T1000 (cell line): ENCODE measurements around the gene TFR2.
A peak's percentile ranks its signal among the peaks of the same experiment; 100 is the strongest.

Source experiments
- DNase-seq: peaks from one replicate; lab custom pipeline; 2025; ENCODE audit warnings: mixed read lengths; lab: John Stamatoyannopoulos, UW

TFR2 gene

DNA sequence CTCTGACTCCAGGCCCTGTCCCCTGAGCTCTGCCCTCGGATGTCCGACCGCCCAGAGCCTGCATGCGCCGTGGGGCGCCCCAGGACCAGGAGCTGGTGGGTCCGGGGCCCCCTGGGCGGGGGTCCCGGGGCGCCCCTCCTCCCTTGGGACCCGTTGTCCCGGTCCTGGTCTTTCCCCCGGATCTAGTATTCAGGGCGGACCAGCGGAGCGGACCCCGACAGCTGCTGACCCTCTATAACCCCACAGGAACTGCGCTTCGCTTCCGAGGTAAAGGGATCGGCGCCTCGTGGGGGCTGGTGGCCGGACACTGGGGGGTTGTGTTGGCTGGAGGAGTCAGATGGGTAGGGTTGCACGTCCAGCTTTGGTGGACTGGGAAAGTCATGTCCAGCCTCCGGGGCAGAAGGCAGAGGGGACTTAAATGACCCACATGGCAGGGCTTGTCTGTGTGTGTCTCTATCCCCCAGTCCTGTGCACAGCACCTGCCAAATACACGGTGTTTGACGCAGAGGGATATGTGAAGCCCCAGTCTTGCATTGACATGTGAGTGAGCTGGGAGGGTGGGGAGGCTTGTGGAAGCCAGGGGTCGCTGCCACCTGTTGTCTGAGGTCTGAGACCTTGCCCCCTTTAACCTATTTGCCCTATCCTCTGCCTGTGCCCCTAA is 28.5 kb downstream of the TFR2 start:
- no peak for DNase-seq

DNA sequence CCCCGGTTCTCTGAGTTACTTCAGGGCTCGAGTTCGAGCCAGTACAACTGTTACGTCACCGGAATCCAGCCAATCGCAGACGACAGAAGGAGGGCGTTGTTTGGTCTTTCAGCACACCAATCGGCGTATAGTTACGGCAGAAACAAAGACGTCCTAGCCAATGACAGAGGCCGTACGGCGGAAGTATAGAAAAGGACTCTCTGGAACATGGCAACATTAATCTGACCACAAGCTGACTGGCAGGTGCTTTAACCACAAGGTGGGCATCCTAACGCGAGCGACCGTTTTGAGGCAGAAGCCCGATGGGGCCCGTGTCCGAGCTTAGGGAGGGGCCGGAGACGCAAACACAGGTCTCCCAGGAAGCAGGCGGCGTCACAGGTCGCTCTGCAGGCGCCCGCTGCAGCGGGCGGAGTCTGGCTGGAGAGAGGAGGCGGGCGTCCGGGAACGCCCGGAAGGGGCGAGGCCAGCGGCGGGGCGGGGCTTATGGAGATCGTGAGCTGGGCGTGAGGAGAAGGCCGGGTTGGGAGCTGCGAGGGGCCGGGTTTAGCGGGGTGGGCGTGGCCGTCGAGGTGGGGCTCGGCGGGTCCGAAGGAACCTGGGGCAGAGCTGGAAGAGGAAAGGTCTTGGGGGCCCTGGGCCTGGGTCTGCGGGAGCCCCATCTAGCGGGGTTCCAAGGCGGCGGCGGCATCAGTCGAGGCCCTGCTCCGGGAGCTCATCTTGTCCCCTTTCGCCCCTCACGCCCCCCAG is 29.2 kb downstream of the TFR2 start, which contains the start of gene MOSPD3:
TSS of gene MOSPD3 (plus strand) at position 558 of the 747 bp plus-strand sequence. CDS start 252 bp downstream, outside the sequence.
- peak; percentile 89 for DNase-seq

DNA sequence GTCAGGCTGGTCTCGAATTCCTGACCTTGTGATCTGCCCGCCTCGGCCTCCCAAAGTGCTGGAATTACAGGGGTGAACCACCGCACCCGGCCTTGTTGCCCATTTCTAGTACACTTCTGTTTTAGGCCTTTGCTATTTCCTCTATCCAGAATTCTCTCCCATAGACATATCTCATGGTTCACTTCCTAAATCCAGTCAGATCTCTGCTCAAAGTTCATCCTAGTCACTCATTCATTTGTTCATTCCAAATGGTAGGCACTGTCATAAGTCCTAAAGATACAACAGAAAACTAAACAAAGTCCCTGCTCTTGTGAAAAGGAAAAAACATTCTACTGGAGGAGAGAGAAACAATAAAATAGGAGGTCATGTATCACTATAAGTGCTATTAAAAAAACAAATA is 31.4 kb downstream of the TFR2 start:
- no peak for DNase-seq

DNA sequence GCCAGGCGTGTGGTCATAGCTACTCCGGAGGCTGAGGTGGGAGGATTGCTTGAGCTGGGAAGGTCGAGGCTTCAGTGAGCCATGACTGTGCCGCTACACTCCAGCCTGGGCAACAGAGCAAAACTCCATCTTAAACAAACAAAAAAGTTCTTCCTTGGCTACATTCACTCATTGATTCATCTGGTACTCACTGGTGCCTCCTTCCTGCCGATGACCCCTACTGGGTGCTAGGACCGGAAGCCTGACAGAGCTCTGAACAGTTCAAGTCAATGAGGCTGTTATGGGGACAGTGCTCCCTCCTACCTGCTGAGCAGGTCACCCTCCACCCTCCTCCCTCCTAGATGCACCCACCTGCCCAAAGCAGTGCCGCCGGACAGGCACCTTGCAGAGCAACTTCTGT is 34.2 kb downstream of the TFR2 start:
- DNase-seq, result no peak

DNA sequence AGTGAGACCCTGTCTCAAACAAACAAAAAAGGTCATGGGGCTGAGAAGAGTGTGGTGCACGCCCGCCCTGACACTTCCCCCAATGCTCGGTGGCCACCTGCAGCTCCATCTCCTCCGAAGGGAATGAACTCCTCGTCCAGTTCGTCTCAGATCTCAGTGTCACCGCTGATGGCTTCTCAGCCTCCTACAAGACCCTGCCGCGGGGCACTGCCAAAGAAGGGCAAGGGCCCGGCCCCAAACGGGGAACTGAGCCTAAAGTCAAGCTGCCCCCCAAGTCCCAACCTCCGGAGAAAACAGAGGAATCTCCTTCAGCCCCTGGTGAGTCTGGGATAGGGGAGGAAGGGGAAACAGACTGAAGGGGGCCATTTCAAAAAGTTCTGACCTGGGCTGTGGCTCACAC is 35.0 kb downstream of the TFR2 start:
- no peak for DNase-seq

DNA sequence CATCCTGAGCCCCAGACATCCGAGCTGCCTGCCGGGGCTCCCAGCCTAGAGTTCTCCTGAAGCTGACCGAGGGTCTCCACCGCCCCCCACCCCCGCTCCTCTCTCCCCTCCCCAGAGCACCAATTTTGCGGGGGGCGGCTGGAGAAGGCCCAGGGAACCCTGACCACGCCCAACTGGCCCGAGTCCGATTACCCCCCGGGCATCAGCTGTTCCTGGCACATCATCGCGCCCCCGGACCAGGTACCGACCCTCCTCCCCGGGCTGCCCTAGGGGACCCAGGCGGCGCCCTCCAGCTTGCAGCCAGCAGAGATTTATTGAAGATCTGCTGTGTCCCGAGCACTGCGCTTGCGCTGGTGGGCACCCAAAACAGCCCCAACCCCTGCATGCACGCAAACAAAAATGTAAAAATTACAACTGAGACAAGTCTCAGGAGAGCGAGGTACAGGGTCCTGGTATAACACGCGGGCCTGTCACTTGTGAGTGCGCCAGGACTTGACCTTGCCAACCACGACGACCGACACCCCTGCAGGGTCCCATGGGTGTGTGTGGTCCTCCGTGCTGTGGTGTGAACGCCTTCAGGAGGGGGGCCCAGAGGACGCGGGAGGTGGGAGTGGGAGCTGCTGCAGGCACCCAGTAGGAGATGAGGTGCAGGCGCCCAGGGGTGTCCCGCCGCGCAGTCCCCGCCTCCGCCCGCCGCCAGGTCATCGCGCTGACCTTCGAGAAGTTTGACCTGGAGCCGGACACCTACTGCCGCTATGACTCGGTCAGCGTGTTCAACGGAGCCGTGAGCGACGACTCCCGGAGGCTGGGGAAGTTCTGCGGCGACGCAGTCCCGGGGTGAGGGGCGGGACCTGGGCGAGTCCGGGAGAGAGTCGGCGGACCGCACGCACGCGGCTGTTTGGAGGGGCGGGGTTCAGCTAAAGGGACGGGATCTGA is 36.1 kb downstream of the TFR2 start:
- DNase-seq, result no peak

DNA sequence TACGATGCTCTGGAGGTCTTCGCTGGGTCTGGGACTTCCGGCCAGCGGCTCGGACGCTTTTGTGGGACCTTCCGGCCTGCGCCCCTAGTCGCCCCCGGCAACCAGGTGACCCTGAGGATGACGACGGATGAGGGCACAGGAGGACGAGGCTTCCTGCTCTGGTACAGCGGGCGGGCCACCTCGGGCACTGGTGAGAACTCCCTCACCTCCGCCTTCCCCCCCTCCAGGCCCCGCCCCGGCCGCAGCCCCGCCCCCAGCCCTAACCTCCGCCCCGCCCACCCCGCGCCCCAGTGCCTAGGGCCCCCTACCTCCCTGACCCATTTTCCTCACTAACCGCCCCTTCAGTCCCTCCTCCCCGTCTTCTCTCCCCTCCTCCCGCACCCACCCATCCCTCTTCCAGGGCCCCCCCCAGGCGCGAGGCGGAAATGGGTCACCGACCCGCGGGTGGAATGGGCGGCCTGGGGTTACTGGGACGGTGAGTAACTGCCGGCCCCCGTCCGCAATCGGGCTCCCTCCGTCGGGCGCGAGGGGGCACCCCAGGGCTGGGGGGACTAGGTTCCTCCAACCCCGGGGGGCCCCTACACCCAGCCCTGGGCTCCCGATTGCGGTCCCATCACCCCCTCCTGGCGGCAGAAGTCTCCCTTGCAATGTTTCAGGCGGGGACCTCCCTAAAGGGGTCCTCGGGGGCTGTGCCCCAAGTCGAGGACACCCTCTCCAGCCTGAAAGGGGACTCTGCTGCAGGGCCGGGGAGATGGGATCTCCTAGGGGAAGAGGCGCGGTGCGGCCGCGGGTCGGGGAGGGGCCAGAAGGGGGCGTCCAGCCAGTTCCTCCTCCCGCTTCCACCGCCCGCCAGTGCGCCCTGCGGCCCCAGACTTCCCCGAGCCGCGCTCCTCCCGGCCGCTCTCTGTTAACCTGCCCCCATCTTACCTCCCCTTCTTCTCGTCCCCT is 37.0 kb downstream of the TFR2 start:
- no peak for DNase-seq

DNA sequence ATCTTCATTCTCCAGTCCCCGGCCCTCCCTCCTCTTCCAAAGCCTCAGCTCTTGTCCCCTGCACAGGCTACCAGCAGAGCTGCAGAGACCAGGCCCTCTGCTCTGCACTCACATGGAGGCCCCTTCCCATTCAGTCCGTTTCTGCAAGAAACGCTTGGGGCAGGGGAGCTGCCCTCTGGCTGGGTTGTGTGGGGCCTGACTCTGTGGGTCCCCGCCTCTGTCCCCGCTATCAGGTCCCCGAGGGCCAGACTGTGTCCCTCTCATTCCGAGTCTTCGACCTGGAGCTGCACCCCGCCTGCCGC is 37.7 kb downstream of the TFR2 start:
- DNase-seq, result no peak

DNA sequence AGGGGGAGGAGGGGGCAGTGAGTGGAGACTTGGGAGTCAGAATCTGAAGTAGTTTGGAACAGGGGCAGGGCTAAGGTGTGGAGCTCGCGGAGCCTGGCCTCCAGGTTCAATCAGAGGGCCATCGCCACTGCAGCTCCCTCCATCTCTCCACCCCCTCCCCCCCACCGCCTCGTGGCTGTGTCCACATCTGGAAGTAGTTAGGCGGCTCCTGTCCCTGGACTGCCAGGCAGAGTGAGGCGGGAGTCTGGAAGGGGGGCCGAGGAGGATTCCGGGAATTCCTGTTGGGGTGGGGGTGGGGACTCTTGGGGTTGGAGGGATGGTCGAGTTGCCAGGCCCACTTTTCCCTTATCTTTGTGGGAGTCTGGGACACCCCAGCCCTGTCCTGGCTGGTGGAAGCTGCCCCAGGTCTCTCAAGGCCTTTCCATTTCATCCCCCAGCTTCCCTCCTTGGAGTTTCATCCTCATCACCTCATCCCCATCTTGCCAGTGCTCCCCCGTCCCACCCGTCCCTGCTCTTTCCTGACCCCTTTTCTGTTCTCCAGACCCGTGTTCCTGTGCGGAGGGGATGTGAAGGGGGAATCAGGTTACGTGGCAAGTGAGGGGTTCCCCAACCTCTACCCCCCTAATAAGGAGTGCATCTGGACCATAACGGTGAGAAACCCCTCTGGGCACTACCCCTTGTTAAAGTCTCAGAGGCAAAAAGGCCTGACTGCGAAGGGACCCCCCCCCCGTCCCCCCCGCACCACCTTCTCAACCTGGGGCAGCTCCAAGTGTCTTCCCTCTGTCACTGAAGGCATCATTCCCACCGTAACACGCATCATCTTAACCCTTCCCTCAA is 38.2 kb downstream of the TFR2 start:
- no peak for DNase-seq

DNA sequence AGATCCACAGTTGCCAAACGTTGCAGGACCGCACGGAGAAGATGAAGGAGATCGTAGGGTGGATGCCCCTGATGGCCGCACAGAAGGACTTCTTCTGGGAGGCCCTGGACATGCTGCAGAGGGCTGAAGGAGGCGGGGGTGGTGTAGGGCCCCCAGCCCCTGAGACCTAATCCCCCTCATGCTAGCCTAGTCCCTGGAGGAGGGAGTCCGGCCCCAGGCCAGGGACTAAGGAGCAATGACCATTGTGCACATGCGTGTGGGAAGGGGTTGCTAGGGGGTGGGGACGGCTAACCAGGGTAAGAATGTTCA is 40.7 kb downstream of the TFR2 start:
- no peak for DNase-seq

DNA sequence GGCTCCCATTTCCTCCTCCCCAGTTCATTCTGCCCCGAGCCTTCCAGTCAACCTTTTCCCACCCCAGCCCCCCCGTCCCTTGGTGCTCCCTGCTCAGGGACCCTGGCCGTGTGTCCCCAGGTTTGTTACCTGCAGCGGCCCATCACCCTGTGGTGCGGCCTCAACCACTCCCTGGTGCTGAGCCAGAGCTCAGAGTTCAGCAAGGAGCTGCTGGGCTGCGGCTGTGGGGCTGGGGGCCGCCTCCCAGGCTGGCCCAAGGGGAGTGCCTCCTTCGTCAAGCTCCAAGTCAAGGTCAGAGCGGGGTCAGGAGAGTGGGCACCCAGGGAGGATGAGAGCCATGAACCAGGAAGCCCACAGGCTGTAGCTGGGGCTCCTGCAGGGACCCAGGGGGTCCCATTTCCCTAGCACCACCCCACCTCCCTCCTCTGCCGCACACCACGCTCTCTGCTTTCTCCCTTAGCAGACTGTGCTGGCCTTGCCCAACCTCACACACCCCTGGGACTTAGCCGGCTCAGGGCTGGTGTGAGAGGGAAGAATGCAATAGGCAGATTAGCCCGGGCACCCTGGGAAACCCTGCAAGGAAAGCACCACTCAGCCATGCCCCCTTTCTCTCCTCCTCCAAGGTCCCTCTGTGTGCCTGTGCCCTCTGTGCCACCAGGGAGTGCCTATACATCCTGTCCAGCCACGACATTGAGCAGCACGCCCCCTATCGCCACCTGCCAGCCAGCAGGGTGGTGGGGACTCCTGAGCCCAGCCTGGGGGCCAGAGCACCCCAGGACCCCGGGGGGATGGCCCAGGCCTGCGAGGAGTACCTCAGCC is 41.2 kb downstream of the TFR2 start:
- no peak for DNase-seq

DNA sequence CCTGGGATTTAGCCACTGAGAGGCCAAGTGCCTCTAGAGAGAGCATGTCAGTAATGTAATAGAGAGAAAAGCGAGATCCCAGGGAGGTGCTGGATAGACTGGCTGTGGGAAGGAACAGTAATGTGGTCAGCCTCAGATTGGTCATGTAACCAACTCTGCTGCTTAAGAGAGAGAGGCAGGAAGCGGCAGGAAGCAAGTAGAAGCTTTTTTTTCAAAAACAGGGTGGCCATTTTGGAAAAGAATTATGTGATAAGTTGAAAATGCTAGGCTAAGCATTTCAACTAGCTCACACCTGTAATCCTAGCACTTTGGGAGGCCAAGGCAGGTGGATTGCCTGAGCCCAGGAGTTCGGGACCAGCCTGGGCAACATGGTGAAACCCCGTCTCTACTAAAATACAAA is 42.9 kb downstream of the TFR2 start:
- no peak for DNase-seq

DNA sequence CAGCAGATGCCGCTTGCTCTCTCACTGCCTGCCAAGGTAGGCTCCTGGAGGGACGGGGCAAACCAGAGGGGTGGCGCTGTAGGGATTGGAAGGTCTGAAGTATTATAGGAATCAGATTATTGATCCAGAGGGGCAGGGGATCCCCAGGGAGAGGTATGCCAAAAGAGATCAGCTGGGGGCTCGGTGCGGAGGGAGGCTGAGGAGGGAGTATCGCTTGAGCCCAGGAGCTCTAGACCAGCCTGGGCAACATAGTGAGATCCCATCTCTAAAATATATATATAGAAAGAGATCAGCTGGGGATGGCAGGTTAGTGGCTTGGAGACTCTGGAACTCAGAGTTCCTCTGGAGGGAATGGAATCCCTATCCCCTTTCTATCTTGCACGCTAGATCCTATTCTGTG is 46.2 kb downstream of the TFR2 start:
- no peak for DNase-seq

DNA sequence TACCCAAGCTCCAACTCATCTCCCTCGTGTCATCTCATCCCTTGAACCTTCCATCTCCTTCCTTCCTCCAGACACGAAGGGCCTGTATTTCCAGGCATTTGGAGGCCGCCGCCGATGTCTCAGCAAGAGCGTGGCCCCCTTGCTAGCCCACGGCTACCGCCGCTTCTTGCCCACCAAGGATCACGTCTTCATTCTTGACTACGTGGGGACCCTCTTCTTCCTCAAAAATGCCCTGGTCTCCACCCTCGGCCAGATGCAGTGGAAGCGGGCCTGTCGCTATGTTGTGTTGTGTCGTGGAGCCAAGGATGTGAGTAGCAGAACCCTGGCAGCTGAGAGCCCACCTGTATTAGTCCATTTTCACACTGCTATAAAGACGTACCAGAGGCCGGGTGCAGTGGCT is 49.8 kb downstream of the TFR2 start:
- DNase-seq, result no peak

DNA sequence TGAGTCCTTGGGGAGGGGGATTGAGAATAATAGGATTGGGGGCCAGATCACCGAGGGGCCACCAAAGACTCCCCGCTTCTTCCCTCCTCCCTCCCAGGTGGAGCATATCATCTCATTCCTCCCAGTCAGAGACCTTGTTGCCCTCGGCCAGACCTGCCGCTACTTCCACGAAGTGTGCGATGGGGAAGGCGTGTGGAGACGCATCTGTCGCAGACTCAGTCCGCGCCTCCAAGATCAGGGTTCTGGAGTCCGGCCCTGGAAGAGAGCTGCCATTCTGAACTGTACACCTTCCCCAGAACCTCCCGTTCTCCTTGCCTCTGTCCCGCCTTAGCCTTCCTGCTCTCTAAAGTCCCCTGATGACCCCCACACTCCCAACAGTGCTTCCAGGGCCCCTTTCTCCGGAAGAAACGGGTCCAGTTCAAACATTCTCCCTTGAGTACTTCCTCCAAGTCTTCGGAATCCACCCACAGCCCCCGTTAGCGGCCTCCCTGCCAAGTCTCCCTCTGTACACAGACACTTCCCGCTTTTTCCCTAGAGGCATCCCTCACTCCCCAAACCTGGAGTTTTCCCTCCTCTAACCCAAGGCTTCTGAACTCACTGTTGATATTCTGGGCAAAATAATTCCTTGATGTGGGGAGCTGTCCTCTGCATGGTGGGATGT is 51.1 kb downstream of the TFR2 start:
- DNase-seq, result no peak

DNA sequence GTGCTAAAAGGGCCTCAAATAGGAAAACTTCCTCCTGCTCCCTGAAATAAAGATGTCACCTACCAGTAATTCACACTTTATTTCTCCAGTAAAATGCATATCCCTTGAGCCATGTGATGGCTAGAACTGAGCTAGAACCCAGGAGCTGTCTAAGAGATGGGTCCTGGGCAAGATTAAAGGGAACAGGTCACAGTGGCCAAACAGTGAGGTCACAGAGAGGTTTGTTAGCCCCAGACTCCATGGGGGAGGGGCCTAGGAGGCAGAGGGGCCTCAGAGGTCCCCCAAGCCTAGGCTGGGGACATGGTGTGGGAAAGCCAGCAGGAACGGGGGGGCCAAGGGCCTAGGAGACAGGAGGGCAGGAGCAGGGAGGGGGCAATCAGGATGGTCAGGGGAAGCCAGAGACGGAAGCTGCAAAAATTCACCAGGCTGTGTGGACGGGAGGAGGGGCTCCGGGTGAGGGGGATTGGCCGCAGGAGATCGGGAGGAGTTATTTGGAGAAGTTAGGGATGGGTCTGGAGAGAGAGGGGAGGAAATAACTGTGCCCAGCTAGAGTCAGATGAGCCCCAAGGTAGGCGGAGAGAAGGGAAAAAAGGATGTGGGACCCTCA is 51.9 kb downstream of the TFR2 start:
- no peak for DNase-seq

DNA sequence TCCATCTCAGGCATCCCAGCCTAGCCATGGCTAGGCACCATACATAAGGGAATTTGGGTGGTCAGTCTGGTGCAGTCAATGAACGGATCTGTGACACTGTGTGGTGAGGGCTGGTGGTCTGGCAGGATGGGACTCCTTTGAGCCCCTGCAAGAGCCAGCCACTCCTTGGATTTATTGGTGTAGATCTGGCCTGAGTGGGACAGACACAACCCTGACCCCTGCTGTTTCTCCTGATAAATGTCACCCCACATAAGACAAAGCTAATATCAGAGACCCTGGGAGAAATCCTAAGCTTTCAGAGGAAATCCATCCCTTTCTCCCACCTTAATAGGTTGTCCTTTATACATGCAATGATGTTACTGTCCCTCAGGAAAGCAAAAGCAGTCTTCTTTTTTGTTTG is 52.9 kb downstream of the TFR2 start:
- no peak for DNase-seq

DNA sequence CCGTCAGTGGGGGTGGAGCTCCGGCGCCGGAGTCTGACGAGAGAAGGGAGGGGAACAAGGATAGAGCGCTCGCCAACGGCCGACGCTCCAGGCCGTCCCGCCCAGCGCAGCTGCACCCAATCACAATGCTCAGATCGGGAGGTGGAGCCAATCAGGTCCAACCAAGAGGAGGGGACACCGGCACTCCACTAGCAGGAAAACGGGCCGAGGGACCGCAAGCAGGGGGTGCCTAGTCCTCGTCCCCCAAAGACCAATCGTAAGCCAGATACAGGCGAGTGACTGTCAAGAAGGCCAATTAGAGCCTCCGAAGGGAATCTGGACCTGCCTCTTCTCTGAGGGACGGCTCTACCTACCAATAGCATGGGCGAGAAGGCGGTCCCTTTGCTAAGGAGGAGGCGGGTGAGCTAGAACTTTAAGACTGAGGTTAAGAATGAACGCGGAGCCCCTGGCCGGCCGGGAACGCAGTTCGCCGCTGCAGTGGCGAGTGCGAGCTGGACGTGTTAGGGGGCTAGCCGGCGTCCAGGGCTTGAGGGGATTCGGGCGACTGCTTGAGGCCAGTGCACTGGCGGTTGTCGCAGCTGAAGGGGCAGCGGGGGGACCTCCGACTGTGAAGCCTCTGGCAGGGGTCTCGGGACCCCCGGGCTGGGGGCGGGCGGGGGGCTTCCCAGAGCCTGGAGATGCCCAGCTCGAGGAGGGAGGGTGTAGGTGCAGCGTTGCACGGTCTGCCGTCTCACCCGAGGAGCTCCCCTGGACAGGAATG is 54.9 kb downstream of the TFR2 start, which contains the start of gene FBXO24:
TSS of gene FBXO24 (plus strand) at position 63 of the 760 bp plus-strand sequence. CDS start at position 361, 298 bp downstream.
- peak; percentile 96 for DNase-seq
